Cardiac fibroblast (primary cell): Measurements from ENCODE around the gene IL31.

ENCODE experiments used
- DNase-seq, 2 donors: peaks; one replicate each; pipeline versions ENCODE4 v3.0.0 to v3.0.0-alpha.2; 2010; ENCODE audit warnings: low read depth in 2 of 2
- H3K4me3 ChIP-seq, 2 donors: replicated peaks in 1 of 2; 1 replicate in 1 of 2; 2 replicates in 1 of 2; pipeline ENCODE4 v1.5.1; 2011; ENCODE audit warnings: low read depth in 2 of 2, low read length in 2 of 2, mild to moderate bottlenecking in 2 of 2, moderate library complexity in 1 of 2
- CTCF ChIP-seq: IDR thresholded peaks from one replicate; pipeline ENCODE4 v1.5.1; 2011; ENCODE audit warnings: low read depth, mild to moderate bottlenecking, low read length, inconsistent platforms

The IL31 gene

GRCh38 chr12:122192441-122192840 is 18.4 kb upstream of the IL31 start:
- TF ChIP-seq CTCF, result no peak
- no peak overlapping the region for H3K4me3 ChIP-seq
- DNase-seq, result no peak

- peak; percentile 92 for TF ChIP-seq CTCF
- no peak overlapping the region for H3K4me3 ChIP-seq
- peak; percentile 65 to 75 for DNase-seq
Observed at GRCh38 chr12:122190842-122191668, 17.0 kb upstream of the IL31 start.

GRCh38 chr12:122189626-122190475 is 15.8 kb upstream of the IL31 start:
- no peak overlapping the region for H3K4me3 ChIP-seq
- no peak for DNase-seq
- TF ChIP-seq CTCF, result no peak

- TF ChIP-seq CTCF, result no peak
- DNase-seq, result no peak
- no peak overlapping the region for H3K4me3 ChIP-seq
Observed at GRCh38 chr12:122187466-122187865, 13.4 kb upstream of the IL31 start.

GRCh38 chr12:122185494-122186082 is 11.6 kb upstream of the IL31 start:
- no peak overlapping the region for H3K4me3 ChIP-seq
- TF ChIP-seq CTCF, result no peak
- no peak for DNase-seq

- H3K4me3 ChIP-seq, result no peak overlapping the region
- no peak for DNase-seq
- TF ChIP-seq CTCF, result no peak
Observed at GRCh38 chr12:122185079-122185478, 11.1 kb upstream of the IL31 start.
